Choroid plexus epithelial cell (primary cell): ENCODE data around the gene SYNJ2.

Experiments
- DNase-seq: peaks from one replicate; pipeline ENCODE4 v3.0.0-alpha.2; 2010; ENCODE audit warnings: low read depth
- H3K4me3 ChIP-seq: 2 replicates; pipeline ENCODE4 v1.5.1; 2011; ENCODE audit warnings: low read depth, mild to moderate bottlenecking, control low read depth, low read length, moderate library complexity
- TF ChIP-seq, protein P1 (sequence below): conservative IDR thresholded peaks from 2 replicates; pipeline ENCODE4 v1.5.1; 2011; ENCODE audit warnings: low read depth, mild to moderate bottlenecking, control low read depth, inconsistent platforms, low read length, moderate library complexity

The SYNJ2 gene

DNA sequence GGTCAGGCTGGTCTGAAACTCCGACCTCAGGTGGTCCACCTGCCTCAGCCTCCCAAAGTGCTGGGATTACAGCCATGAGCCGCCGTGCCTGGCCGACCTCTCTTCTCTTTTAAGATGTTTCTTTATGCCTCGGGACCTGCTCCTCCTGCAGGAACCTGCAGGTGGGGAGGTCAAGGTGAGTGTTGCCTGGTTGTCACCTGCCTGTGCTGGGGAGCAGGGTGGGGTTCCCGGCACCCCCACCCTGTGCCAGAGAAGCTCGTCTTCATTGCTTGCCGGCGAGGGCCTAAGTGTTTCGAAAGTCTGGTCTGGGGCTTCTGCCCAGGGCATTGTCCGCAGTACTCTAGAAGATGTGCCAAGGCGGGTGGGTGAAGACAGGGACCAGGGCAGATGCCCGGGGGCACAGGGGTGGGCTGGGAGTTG lies 36.0 kb downstream of the SYNJ2 start:
- peak overlapping the region; percentile 8 for H3K4me3 ChIP-seq
- TF ChIP-seq, protein P1, sequence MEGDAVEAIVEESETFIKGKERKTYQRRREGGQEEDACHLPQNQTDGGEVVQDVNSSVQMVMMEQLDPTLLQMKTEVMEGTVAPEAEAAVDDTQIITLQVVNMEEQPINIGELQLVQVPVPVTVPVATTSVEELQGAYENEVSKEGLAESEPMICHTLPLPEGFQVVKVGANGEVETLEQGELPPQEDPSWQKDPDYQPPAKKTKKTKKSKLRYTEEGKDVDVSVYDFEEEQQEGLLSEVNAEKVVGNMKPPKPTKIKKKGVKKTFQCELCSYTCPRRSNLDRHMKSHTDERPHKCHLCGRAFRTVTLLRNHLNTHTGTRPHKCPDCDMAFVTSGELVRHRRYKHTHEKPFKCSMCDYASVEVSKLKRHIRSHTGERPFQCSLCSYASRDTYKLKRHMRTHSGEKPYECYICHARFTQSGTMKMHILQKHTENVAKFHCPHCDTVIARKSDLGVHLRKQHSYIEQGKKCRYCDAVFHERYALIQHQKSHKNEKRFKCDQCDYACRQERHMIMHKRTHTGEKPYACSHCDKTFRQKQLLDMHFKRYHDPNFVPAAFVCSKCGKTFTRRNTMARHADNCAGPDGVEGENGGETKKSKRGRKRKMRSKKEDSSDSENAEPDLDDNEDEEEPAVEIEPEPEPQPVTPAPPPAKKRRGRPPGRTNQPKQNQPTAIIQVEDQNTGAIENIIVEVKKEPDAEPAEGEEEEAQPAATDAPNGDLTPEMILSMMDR: no peak
- no peak for DNase-seq

- no peak overlapping the region for H3K4me3 ChIP-seq
- DNase-seq: peak; percentile 50
- TF ChIP-seq, protein P1: no peak
Measured at GRCh38 chr6:158018041-158018771, 36.5 kb downstream of the SYNJ2 start.

GRCh38 chr6:158018851-158019361 lies 37.2 kb downstream of the SYNJ2 start:
- DNase-seq: peak; percentile 47
- TF ChIP-seq, protein P1: no peak
- no peak overlapping the region for H3K4me3 ChIP-seq

GRCh38 chr6:158019416-158019815 lies 37.8 kb downstream of the SYNJ2 start:
- H3K4me3 ChIP-seq: no peak overlapping the region
- TF ChIP-seq, protein P1: no peak
- DNase-seq: no peak

- no peak for DNase-seq
- TF ChIP-seq, protein P1: no peak
- H3K4me3 ChIP-seq: no peak overlapping the region
Measured at GRCh38 chr6:158020272-158020711, 38.6 kb downstream of the SYNJ2 start.

GRCh38 chr6:158020811-158021210 lies 39.1 kb downstream of the SYNJ2 start:
- TF ChIP-seq, protein P1: no peak
- no peak for DNase-seq
- H3K4me3 ChIP-seq: no peak overlapping the region

GRCh38 chr6:158021376-158021775 lies 39.7 kb downstream of the SYNJ2 start:
- no peak for DNase-seq
- TF ChIP-seq, protein P1: no peak
- no peak overlapping the region for H3K4me3 ChIP-seq
